Body of pancreas (tissue), 4 donors: ENCODE results near the gene SLC7A6. TPM values are rescaled to one million over a fixed set of nuclear protein-coding genes. Genes with fewer than 3 reads are reported as not detected.

ENCODE experiments used
- ATAC-seq: fragments of 150-250 bp; one replicate; pipeline ENCODE4 v1.9.1; 2016
- DNase-seq, 4 donors: peaks; one replicate each; pipeline ENCODE4 v3.0.0-alpha.2; 2019
- H3K27ac ChIP-seq, 4 donors: fragments of 200-600 bp; sonication (generic); 1 replicate in 3 of 4; 2 replicates in 1 of 4; pipeline versions ENCODE4 v1.5.1 to v1.6.1; 2016 to 2019; ENCODE audit warnings: mild to moderate bottlenecking in 1 of 4, mixed read lengths in 1 of 4, moderate library complexity in 1 of 4
- H3K27me3 ChIP-seq, 2 donors: fragments of 200-600 bp; sonication (generic); one replicate each; pipeline ENCODE4 v1.6.0; 2016; ENCODE audit warnings: mild to moderate bottlenecking in 1 of 2
- H3K36me3 ChIP-seq, 2 donors: fragments of 200-600 bp; sonication (generic); replicated peaks in 1 of 2; 2 replicates each; pipeline ENCODE4 v1.5.1; 2016; ENCODE audit warnings: low read depth in 2 of 2; ENCODE audit not compliant: insufficient read depth in 1 of 2
- H3K4me1 ChIP-seq: fragments of 200-600 bp; sonication (generic); one replicate; pipeline ENCODE4 v1.6.0; 2016
- H3K4me3 ChIP-seq, 2 donors: fragments of 200-600 bp; sonication (generic); 1 replicate in 1 of 2; 2 replicates in 1 of 2; pipeline ENCODE4 v1.5.1; 2016 to 2019
- H3K9me3 ChIP-seq, 3 donors: fragments of 200-600 bp; sonication (generic); 1 replicate in 2 of 3; 2 replicates in 1 of 3; pipeline ENCODE4 v1.5.1; 2016
- POLR2A ChIP-seq, 3 donors: fragments of 450-650 bp; IDR thresholded peaks; one replicate each; pipeline ENCODE4 v1.6.1; 2016; ENCODE audit warnings: antibody characterized with exemption in 3 of 3, mild to moderate bottlenecking in 2 of 3
- WGBS, 2 donors: methylation state at CpG; one replicate each; pipeline ENCODE4 v1.1.5; 2017; 5-methylcytosine and 5-hydroxymethylcytosine counted together
- intact Hi-C: fragments of 100-400 bp; cut with DNase I; formaldehyde crosslinking; loops from one replicate; pipeline ENCODE4 v1.15.1; 2023
- total RNA-seq, 2 donors: library from RNA; depleted of rRNA; stranded (reverse); fragments of >200 nt; gene quantifications; one replicate each; pipeline ENCODE4 v1.1.0, GENCODE V29; 2016
- TF ChIP-seq, protein P1 (sequence below), 7 experiments: fragments of 450-650 bp in 4 of 7; fragments of 200-600 bp in 3 of 7; sonication (generic) in 3 of 7; IDR thresholded peaks; one replicate each; pipeline ENCODE4 v1.5.1; 2016 to 2019; ENCODE audit warnings: antibody characterized with exemption in 7 of 7

SLC7A6 gene
- total RNA-seq, 2 donors from 2014 or later: 10.9 to 23.4 TPM

DNA sequence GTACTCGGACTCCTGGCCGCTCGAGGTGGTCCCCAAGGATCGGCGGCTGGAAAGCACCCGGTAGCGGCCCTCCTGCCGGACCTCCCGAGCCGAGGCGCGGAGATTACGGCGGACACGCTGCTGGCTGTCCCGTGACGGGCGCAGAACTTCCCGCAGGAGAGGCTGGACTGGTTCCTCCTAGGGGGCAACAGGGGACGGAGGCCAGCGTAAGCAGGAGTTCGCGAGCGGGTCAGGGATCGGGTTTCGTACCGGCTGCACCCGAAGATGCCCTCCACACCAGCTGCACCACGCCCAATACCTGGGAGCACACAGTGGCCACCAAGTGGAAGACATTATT, 46.1 kb downstream of the SLC7A6 start:
- DNase-seq: no peak
- peak overlapping the region; percentile 30 to 84 (median 68) for H3K27ac ChIP-seq
- peaks cover 24% of the 10 kb centered on the region for H3K4me1 ChIP-seq
- intact Hi-C loops: no loop called here
- H3K9me3 ChIP-seq: no peaks in the 10 kb centered on the region
- H3K4me3 ChIP-seq: peak overlapping the region; percentile 46 to 84
- peaks cover 0 to 3% of the 10 kb centered on the region in 2 donors for H3K36me3 ChIP-seq
- WGBS, 2 donors: 0% methylated on average over 29 of the region's 29 CpGs; no CpG with 5 or more reads in 1 of the 2 donors
- no peaks in the 10 kb centered on the region for H3K27me3 ChIP-seq
- ATAC-seq: peak; percentile 28
- no peak for TF ChIP-seq POLR2A (IDR thresholded peaks at IDR 0.05)
- TF ChIP-seq, protein P1, sequence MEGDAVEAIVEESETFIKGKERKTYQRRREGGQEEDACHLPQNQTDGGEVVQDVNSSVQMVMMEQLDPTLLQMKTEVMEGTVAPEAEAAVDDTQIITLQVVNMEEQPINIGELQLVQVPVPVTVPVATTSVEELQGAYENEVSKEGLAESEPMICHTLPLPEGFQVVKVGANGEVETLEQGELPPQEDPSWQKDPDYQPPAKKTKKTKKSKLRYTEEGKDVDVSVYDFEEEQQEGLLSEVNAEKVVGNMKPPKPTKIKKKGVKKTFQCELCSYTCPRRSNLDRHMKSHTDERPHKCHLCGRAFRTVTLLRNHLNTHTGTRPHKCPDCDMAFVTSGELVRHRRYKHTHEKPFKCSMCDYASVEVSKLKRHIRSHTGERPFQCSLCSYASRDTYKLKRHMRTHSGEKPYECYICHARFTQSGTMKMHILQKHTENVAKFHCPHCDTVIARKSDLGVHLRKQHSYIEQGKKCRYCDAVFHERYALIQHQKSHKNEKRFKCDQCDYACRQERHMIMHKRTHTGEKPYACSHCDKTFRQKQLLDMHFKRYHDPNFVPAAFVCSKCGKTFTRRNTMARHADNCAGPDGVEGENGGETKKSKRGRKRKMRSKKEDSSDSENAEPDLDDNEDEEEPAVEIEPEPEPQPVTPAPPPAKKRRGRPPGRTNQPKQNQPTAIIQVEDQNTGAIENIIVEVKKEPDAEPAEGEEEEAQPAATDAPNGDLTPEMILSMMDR (IDR thresholded peaks at IDR 0.05): no peak

GRCh38 chr16:68310774-68311511, 46.6 kb downstream of the SLC7A6 start, which contains the start of the genes PRMT7 and SLC7A6OS:
Gene PRMT7, plus strand, starts transcription at chr16:68311019. Its CDS starts 4,961 bp downstream, at chr16:68315980.
Gene SLC7A6OS, minus strand, starts transcription at chr16:68310946. Its CDS starts 20 bp downstream, at chr16:68310926.
- WGBS, 2 donors: 0% methylated on average over 3 to 58 of the region's 62 CpGs
- peak; percentile 87 to 96 (median 90) for DNase-seq
- ATAC-seq: peak; percentile 100
- peak within 1 kb of the TSS; percentile 30 to 84 (median 68) for H3K27ac ChIP-seq
- H3K4me1 ChIP-seq: peaks cover 24% of the 10 kb centered on the region
- peak within 1 kb of the TSS; percentile 46 to 84 for H3K4me3 ChIP-seq
- H3K27me3 ChIP-seq: no peaks in the 10 kb centered on the region
- no peaks in the 10 kb centered on the region for H3K9me3 ChIP-seq
- TF ChIP-seq POLR2A (IDR thresholded peaks at IDR 0.05): peak; percentile 40 to 86 (median 85)
- TF ChIP-seq, protein P1 (IDR thresholded peaks at IDR 0.05): peak in 4 of 7 experiments; percentile 0 to 55 (median 31)
- H3K36me3 ChIP-seq: peaks cover 0 to 3% of the 10 kb centered on the region in 2 donors
- intact Hi-C loops: no loop called here

DNA sequence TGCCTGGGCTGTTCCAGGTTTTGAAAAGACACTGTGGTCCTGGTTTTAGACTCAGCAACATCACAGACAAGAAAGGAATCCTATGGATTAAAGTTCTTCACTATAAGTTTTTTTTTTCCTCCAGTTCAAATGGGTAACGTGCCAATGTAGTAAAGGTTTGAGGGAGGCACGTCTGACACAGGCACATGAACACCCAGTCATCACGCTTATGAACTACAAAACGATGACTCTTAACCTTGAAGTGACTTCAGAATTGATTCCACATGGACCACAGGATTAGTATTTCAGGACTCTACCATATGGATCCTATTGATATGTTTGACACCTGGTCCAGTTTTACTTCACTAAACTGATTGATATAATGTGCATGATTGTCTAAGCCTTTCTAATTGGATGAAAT, 48.8 kb downstream of the SLC7A6 start:
- Histone ChIP-seq H3K36me3 (peaks cover 0 to 8% of the 10 kb centered on the region in 2 donors), H3K27me3 (no peaks in the 10 kb centered on the region), H3K9me3 (no peaks in the 10 kb centered on the region), H3K4me1 (peaks cover 24% of the 10 kb centered on the region), H3K4me3 (no peak overlapping the region), H3K27ac (no peak overlapping the region)
- no peak for DNase-seq
- no peak for ATAC-seq
- intact Hi-C loops: no loop called here
- TF ChIP-seq POLR2A (IDR thresholded peaks at IDR 0.05): no peak
- TF ChIP-seq, protein P1 (IDR thresholded peaks at IDR 0.05): no peak
- 79 to 84% methylated on average over 4 of the region's 4 CpGs for WGBS, 2 donors

- TF ChIP-seq, protein P1 (IDR thresholded peaks at IDR 0.05): no peak
- no peak for ATAC-seq
- Histone ChIP-seq H3K27me3 (no peaks in the 10 kb centered on the region), H3K27ac (no peak overlapping the region), H3K9me3 (no peaks in the 10 kb centered on the region), H3K4me3 (no peak overlapping the region), H3K4me1 (no peaks in the 10 kb centered on the region), H3K36me3 (peaks cover 0 to 9% of the 10 kb centered on the region in 2 donors)
- DNase-seq: no peak
- 95 to 98% methylated on average over 6 of the region's 6 CpGs for WGBS, 2 donors
- intact Hi-C loops: no loop called here
Measured at GRCh38 chr16:68319185-68319908, 55.0 kb downstream of the SLC7A6 start.
